Measurements from ENCODE around the gene LRRC51.

LRRC51 gene

GRCh38 chr11:72144807-72145565, 64.3 kb downstream of the LRRC51 start:
- Mint-ChIP-seq H3K4me1 (no peaks in the 10 kb centered on the region), H3K4me3 (no peak overlapping the region), H3K27ac (no peak overlapping the region), H3K36me3 (no peaks in the 10 kb centered on the region), H3K9me3 (no peaks in the 10 kb centered on the region), H3K27me3 (peaks cover 33% of the 10 kb centered on the region)
- DNase-seq = no peak
- CTCF ChIA-PET = interaction anchor here (1.0 to 4.3 kb wide), 25 partner anchors 9 to 390 kb away, joined by 3 to 64 read pairs (median 5); no protein-coding TSS in a partner anchor

All from activated naive CD4-positive, alpha-beta T cell treated with anti-CD3 and anti-CD28 coated beads, Interleukin-2, amount 10 ng/mL, durations not matched to agents 7 days and 5 days (primary cell).